ENCODE measurements around the gene CECR2.

- TF ChIP-seq POLR2A (IDR thresholded peaks at IDR 0.05) (no peak), POLR2AphosphoS5 (IDR thresholded peaks at IDR 0.05) (no peak), EP300 (IDR thresholded peaks at IDR 0.05) (no peak), CTCF (IDR thresholded peaks at IDR 0.05) (no peak)
Observed at GRCh38 chr22:17379944-17380343, 10.7 kb downstream of the CECR2 start.

Measured in upper lobe of left lung (tissue), 4 donors.